ENCODE measurements around the gene DNAJC2. TPM values are rescaled to one million over a fixed set of nuclear protein-coding genes. Genes with fewer than 3 reads are reported as not detected.

DNAJC2 gene
- total RNA-seq, 2 donors from 2014 or later: 40.8 to 43.0 TPM

- H3K27me3 Mint-ChIP-seq (ENCODE audit: insufficient read depth): no peaks in the 10 kb centered on the region
- Histone ChIP-seq H3K4me1 (ENCODE audit: control insufficient read depth, insufficient read depth, low read length) (no peaks in the 10 kb centered on the region), H3K4me3 (ENCODE audit: low read length) (no peak overlapping the region), H3K9ac (ENCODE audit: extremely low read depth, low read length, poor library complexity, severe bottlenecking) (no peak overlapping the region), H3K9me3 (ENCODE audit: control insufficient read depth, low read length) (no peaks in the 10 kb centered on the region), H3K36me3 (ENCODE audit: control insufficient read depth, insufficient read depth, low read length) (peaks cover 89% of the 10 kb centered on the region), H3K27ac (ENCODE audit: low read depth, low read length) (no peak overlapping the region), H3K27me3 (ENCODE audit: control insufficient read depth, insufficient read depth, low read length, poor library complexity, severe bottlenecking) (no peaks in the 10 kb centered on the region)
- no peak overlapping the region for H3K27ac Mint-ChIP-seq
- 92 to 100% methylated on average over 2 of the region's 2 CpGs for WGBS, 2 experiments (ENCODE audit: insufficient coverage in 1 of 2, insufficient read length in 1 of 2)
- H3K4me1 Mint-ChIP-seq: no peaks in the 10 kb centered on the region
- H3K4me3 Mint-ChIP-seq: no peak overlapping the region
- DNase-seq: no peak
- H3K36me3 Mint-ChIP-seq (ENCODE audit: low read depth): peaks cover 78% of the 10 kb centered on the region
- H3K9me3 Mint-ChIP-seq: no peaks in the 10 kb centered on the region
- no peak for TF ChIP-seq CTCF (conservative IDR thresholded peaks at IDR 0.05)
Measured at GRCh38 chr7:103316380-103316941, 28.1 kb downstream of the DNAJC2 start.

GRCh38 chr7:103314852-103315251 lies 29.7 kb downstream of the DNAJC2 start:
- Mint-ChIP-seq H3K9me3 (no peaks in the 10 kb centered on the region), H3K27ac (no peak overlapping the region), H3K36me3 (ENCODE audit: low read depth) (peaks cover 82% of the 10 kb centered on the region), H3K4me3 (no peak overlapping the region), H3K27me3 (ENCODE audit: insufficient read depth) (no peaks in the 10 kb centered on the region), H3K4me1 (no peaks in the 10 kb centered on the region)
- Histone ChIP-seq H3K9ac (ENCODE audit: extremely low read depth, low read length, poor library complexity, severe bottlenecking) (no peak overlapping the region), H3K36me3 (ENCODE audit: control insufficient read depth, insufficient read depth, low read length) (peaks cover 95% of the 10 kb centered on the region), H3K4me1 (ENCODE audit: control insufficient read depth, insufficient read depth, low read length) (no peaks in the 10 kb centered on the region), H3K4me3 (ENCODE audit: low read length) (no peak overlapping the region), H3K27ac (ENCODE audit: low read depth, low read length) (no peak overlapping the region), H3K9me3 (ENCODE audit: control insufficient read depth, low read length) (no peaks in the 10 kb centered on the region), H3K27me3 (ENCODE audit: control insufficient read depth, insufficient read depth, low read length, poor library complexity, severe bottlenecking) (no peaks in the 10 kb centered on the region)
- TF ChIP-seq CTCF (conservative IDR thresholded peaks at IDR 0.05): no peak
- DNase-seq: no peak
- 90 to 100% methylated on average over 2 of the region's 2 CpGs for WGBS, 2 experiments (ENCODE audit: insufficient coverage in 1 of 2, insufficient read length in 1 of 2)

DNA sequence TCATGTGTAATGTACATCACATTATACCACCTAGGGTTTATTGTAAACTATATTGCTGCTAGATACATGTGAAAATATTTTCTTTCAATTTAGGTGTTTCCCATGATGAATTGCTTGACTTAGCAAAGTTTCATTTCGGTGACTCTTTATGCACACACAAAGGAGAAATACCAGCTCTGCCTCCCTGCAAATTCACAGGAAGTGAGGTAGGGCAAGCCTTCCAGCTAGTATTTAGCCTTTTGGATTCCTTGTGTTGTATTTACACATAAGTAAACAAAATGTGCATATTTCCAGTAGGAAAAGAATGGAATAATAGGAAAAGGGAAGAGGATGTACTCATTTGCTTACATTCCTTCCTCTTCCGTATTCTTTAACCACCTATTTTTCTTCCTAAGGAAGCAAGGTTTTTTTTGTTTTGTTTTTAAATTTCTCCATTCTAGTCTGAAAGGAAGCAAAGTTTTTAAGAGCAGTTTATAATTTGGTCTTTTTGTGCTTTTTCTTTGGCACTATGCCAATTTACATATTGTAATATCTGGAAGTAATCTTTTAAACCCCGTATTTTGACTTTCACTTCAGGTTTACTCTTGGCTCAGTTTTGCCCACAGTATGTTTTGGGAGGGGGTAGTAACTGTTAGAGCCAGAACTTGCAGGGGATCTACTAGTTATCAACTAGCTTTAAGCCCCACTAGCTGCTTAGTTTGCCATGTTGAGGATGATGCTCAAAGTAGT lies 36.9 kb downstream of the DNAJC2 start:
- Histone ChIP-seq H3K27ac (ENCODE audit: low read depth, low read length) (no peak overlapping the region), H3K36me3 (ENCODE audit: control insufficient read depth, insufficient read depth, low read length) (peaks cover 96% of the 10 kb centered on the region), H3K27me3 (ENCODE audit: control insufficient read depth, insufficient read depth, low read length, poor library complexity, severe bottlenecking) (no peaks in the 10 kb centered on the region), H3K9ac (ENCODE audit: extremely low read depth, low read length, poor library complexity, severe bottlenecking) (no peak overlapping the region), H3K4me1 (ENCODE audit: control insufficient read depth, insufficient read depth, low read length) (no peaks in the 10 kb centered on the region), H3K4me3 (ENCODE audit: low read length) (no peak overlapping the region), H3K9me3 (ENCODE audit: control insufficient read depth, low read length) (no peaks in the 10 kb centered on the region)
- no peak for DNase-seq
- H3K4me3 Mint-ChIP-seq: no peak overlapping the region
- peaks cover 75% of the 10 kb centered on the region for H3K36me3 Mint-ChIP-seq (ENCODE audit: low read depth)
- H3K9me3 Mint-ChIP-seq: no peaks in the 10 kb centered on the region
- no peaks in the 10 kb centered on the region for H3K4me1 Mint-ChIP-seq
- TF ChIP-seq CTCF (conservative IDR thresholded peaks at IDR 0.05): no peak
- 89 to 100% methylated on average over 1 to 2 of the region's 3 CpGs for WGBS, 2 experiments (ENCODE audit: insufficient coverage in 1 of 2, insufficient read length in 1 of 2)
- H3K27ac Mint-ChIP-seq: no peak overlapping the region
- H3K27me3 Mint-ChIP-seq (ENCODE audit: insufficient read depth): no peaks in the 10 kb centered on the region
